H7 (cell line): Measurements from ENCODE around the gene ASB10. TPM values are rescaled to one million over a fixed set of nuclear protein-coding genes. Genes with fewer than 3 reads are reported as not detected.

Source experiments
- DNase-seq: peaks from one replicate; pipeline ENCODE4 v3.0.0; 2012
- H3K27me3 ChIP-seq: 2 replicates; pipeline ENCODE4 v1.6.0; 2011; ENCODE audit warnings: mild to moderate bottlenecking, low read length; ENCODE audit not compliant: control insufficient read depth, insufficient read depth
- H3K36me3 ChIP-seq: replicated peaks from 2 replicates; pipeline ENCODE4 v1.5.1; 2011; ENCODE audit warnings: low read length; ENCODE audit not compliant: control insufficient read depth, insufficient read depth
- H3K4me3 ChIP-seq: 2 replicates; pipeline ENCODE4 v1.5.1; 2011; ENCODE audit warnings: low read depth, mild to moderate bottlenecking, control low read depth, low read length, moderate library complexity; ENCODE audit not compliant: insufficient read depth
- total RNA-seq: library from RNA; depleted of rRNA; stranded (reverse); fragments of >200 nt; shearing (Covaris generic); gene quantifications from 2 replicates; pipeline ENCODE4 v1.2.3, GENCODE V29; 2014

ASB10 gene
- total RNA-seq, 1 experiment from 2014 or later = not detected

DNA sequence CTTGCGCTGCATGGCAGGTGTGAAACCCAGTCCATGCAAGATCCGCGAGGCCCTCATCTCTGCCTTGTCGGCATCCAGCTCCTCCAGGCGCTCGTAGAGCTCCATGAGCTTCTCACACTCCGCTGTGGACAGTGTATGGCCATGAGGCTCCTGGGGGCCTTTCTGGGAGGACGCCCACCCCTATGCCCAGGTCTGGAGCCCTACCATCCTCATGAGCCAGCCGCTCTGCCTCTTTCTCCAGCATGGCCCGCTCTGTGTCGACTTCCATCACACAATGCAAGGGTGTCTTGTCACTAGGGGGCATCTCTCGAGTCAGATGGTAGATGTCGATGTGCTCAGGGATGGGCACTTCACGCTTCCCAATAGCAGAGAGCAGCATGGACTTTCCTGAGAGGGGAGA, 36.7 kb upstream of the ASB10 start:
- Histone ChIP-seq H3K27me3 (no peaks in the 10 kb centered on the region), H3K36me3 (peaks cover 41% of the 10 kb centered on the region), H3K4me3 (no peak overlapping the region)
- DNase-seq = no peak

GRCh38 chr7:151218170-151218569, 31.1 kb upstream of the ASB10 start:
- DNase-seq = no peak
- Histone ChIP-seq H3K4me3 (no peak overlapping the region), H3K36me3 (peaks cover 49% of the 10 kb centered on the region), H3K27me3 (no peaks in the 10 kb centered on the region)

GRCh38 chr7:151215396-151215795, 28.3 kb upstream of the ASB10 start:
- Histone ChIP-seq H3K4me3 (no peak overlapping the region), H3K27me3 (no peaks in the 10 kb centered on the region), H3K36me3 (peaks cover 32% of the 10 kb centered on the region)

GRCh38 chr7:151213826-151214225, 26.8 kb upstream of the ASB10 start:
- H3K27me3 ChIP-seq = no peaks in the 10 kb centered on the region
- peaks cover 28% of the 10 kb centered on the region for H3K36me3 ChIP-seq
- no peak overlapping the region for H3K4me3 ChIP-seq
- no peak for DNase-seq

More at GRCh38 chr7:151215396-151215795, 28.3 kb upstream of the ASB10 start:
- no peak for DNase-seq

DNA sequence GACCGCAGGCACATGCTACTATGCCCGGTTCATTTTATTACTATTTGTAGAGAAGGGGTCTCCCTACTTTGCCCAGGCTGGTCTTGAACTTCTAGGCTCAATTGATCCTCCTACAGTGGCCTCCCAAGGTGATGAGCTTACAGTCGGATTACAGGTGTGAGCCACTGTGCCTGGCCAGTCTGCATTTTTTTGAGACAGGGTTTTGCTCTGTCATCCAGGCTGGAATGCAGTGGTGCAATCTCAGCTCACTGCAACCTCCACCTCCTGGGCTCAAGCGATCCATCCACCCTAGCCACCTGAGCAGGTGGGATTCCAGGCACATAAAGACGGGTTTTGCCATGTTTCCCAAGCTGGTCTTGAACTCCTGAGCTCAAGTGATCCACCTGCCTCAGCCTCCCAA, 25.6 kb upstream of the ASB10 start:
- no peak for DNase-seq
- H3K4me3 ChIP-seq = no peak overlapping the region
- no peaks in the 10 kb centered on the region for H3K27me3 ChIP-seq
- H3K36me3 ChIP-seq = peaks cover 20% of the 10 kb centered on the region

GRCh38 chr7:151211155-151211772, 24.2 kb upstream of the ASB10 start:
- Histone ChIP-seq H3K27me3 (no peaks in the 10 kb centered on the region), H3K36me3 (peaks cover 18% of the 10 kb centered on the region), H3K4me3 (no peak overlapping the region)
- DNase-seq = peak; percentile 67

- Histone ChIP-seq H3K4me3 (no peak within 1 kb of the TSS), H3K27me3 (no peaks in the 10 kb centered on the region)
- peak; percentile 73 for DNase-seq
These were observed 23.2 kb upstream of the ASB10 start, which contains the start of gene H2BK1 for GRCh38 chr7:151210087-151210854. Gene H2BK1 (minus strand): TSS chr7:151210488. CDS start chr7:151210318, 170 bp downstream.

GRCh38 chr7:151209588-151209987, 22.5 kb upstream of the ASB10 start:
- H3K36me3 ChIP-seq = peaks cover 10% of the 10 kb centered on the region
- DNase-seq = peak; percentile 32
- no peak overlapping the region for H3K4me3 ChIP-seq
- no peaks in the 10 kb centered on the region for H3K27me3 ChIP-seq

More at GRCh38 chr7:151210087-151210854, 23.2 kb upstream of the ASB10 start, which contains the start of gene H2BK1:
- H3K36me3 ChIP-seq = peaks cover 14% of the 10 kb centered on the region

DNA sequence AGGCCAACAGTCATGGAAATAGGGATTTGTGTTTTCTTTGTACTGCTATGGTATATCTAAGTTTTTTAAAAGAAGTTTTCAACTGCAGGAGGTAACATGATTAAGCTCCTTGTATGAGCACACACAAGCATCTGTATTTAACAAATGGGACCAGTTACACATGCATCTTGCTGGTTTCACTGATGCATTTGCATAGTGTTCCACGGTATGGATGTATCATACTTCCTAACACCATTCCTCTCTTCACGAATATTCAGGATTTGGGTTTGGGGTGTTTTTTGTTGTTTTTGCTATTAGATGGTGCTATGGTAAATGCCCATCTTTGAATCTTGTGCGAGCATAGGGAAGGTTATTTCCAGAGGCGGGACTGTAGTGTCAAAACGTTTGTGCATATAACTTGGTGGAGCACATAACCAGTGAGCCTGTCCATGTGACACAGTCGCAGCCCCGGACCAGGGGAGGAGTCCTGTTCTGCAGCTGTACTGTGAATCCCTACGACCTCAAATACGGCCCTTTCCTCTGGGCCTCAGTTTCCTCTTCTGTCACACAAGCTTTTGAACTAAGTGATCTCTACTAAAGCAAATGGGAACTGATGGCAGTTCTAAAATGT, 21.3 kb upstream of the ASB10 start:
- H3K27me3 ChIP-seq = no peaks in the 10 kb centered on the region; the same call in 1 of the 2 replicates
- DNase-seq = peak; percentile 34
- no peaks in the 10 kb centered on the region for H3K36me3 ChIP-seq
- no peak overlapping the region for H3K4me3 ChIP-seq

DNA sequence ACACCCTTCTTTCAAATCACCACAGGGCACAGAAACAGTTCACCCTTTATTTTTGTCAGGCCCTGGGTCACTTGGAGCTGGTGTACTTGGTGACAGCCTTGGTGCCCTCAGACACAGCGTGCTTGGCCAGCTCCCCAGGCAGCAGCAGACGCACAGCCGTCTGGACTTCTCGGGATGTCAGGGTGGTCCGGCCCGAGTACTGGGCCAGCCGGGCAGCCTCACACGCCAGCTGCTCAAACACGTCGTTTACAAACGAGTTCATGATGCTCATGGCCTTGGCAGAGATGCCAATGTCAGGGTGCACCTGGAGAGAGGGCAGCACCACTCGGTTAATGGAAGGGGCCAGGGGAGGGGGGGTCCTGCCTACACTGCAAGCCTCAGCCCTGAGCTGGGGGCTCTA, 20.8 kb upstream of the ASB10 start:
- Histone ChIP-seq H3K36me3 (no peaks in the 10 kb centered on the region), H3K4me3 (no peak overlapping the region), H3K27me3 (no peaks in the 10 kb centered on the region; the same call in 1 of the 2 replicates)
- peak; percentile 28 for DNase-seq

- H3K27me3 ChIP-seq = no peaks in the 10 kb centered on the region; the same call in 1 of the 2 replicates
- DNase-seq = peak; percentile 30
- no peaks in the 10 kb centered on the region for H3K36me3 ChIP-seq
- no peak overlapping the region for H3K4me3 ChIP-seq
These were observed 20.3 kb upstream of the ASB10 start for GRCh38 chr7:151207315-151207714.

DNA sequence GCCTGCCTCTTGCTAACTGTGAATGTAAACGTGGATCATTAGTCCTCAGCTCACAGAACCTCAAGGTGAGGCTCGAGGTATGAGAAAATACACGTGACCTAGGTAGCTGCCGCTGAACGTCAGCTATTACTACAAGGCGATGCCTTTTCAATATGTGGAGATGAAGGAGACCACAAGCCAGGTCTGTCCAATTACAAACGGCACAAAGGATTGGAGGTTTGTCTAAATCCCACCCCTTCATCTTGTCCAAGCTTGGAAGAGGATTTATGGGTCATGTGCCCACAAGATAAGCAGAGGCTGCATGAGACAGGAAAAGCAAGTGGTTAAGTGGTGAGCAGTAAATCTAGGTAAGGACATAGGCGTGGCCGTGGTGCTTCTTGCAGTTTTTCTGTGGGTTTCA, 19.9 kb upstream of the ASB10 start:
- no peaks in the 10 kb centered on the region; the same call in 1 of the 2 replicates for H3K27me3 ChIP-seq
- DNase-seq = no peak
- no peak overlapping the region for H3K4me3 ChIP-seq
- H3K36me3 ChIP-seq = no peaks in the 10 kb centered on the region

DNA sequence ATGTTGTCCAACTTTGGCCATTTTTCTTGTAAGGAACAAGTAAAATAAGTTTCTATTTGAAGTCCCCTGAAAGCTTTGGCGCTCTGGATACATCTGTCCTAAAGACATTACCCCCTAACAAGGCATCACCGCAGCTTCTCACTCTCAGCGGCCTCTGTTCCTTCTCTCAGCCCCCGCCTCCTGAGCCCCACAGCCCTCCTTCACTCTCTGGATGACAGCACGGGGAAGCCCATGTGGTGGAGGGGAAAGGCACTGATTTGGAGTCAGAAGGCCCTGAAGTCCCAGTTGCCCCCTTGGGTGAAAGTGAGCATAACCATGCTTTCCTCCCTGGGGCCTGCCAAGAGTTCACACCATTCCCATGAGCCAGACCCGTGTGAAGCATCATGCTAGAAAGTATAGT, 18.7 kb upstream of the ASB10 start:
- no peaks in the 10 kb centered on the region; the same call in 1 of the 2 replicates for H3K27me3 ChIP-seq
- peak; percentile 44 for DNase-seq

GRCh38 chr7:151204383-151205032, 17.5 kb upstream of the ASB10 start:
- H3K36me3 ChIP-seq = no peaks in the 10 kb centered on the region

More for the DNA sequence above, 18.7 kb upstream of the ASB10 start:
- Histone ChIP-seq H3K4me3 (no peak overlapping the region), H3K36me3 (no peaks in the 10 kb centered on the region)

More at GRCh38 chr7:151204383-151205032, 17.5 kb upstream of the ASB10 start:
- H3K4me3 ChIP-seq = no peak overlapping the region
- peak; percentile 66 for DNase-seq
- H3K27me3 ChIP-seq = no peaks in the 10 kb centered on the region; the same call in 1 of the 2 replicates
